Activated CD8-positive, alpha-beta memory T cell treated with anti-CD3 and anti-CD28 coated beads for 1 hour (primary cell): Measurements from ENCODE around the gene ITPRID2.

Source experiments
- DNase-seq, 2 donors: peaks; one replicate each; pipeline ENCODE4 v3.0.0-alpha.2; 2020; ENCODE audit warnings: low read depth in 1 of 2; ENCODE audit errors: extremely low read depth in 1 of 2

Gene ITPRID2

GRCh38 chr2:181879295-181879694 is 12.2 kb upstream of the ITPRID2 start:
- no peak for DNase-seq

- no peak for DNase-seq
Measured at GRCh38 chr2:181882246-181883020, 9.1 kb upstream of the ITPRID2 start.

GRCh38 chr2:181884601-181885000 is 6.9 kb upstream of the ITPRID2 start:
- no peak for DNase-seq

GRCh38 chr2:181885096-181885495 is 6.4 kb upstream of the ITPRID2 start:
- no peak for DNase-seq

GRCh38 chr2:181886192-181886591 is 5.3 kb upstream of the ITPRID2 start:
- DNase-seq: no peak

GRCh38 chr2:181887045-181887444 is 4.5 kb upstream of the ITPRID2 start:
- DNase-seq: no peak

- DNase-seq: no peak
Measured at GRCh38 chr2:181889776-181890175, 1.8 kb upstream of the ITPRID2 start.

- no peak for DNase-seq
Measured at GRCh38 chr2:181890271-181890670, 1.3 kb upstream of the ITPRID2 start.

GRCh38 chr2:181891966-181892798 is 652 bp downstream of the ITPRID2 start:
- peak in 1 of 2 donors; percentile 28 for DNase-seq

- DNase-seq: no peak
Measured at GRCh38 chr2:181892799-181893435, 1.4 kb downstream of the ITPRID2 start.

- DNase-seq: no peak
Measured at GRCh38 chr2:181894381-181894780, 2.9 kb downstream of the ITPRID2 start.

GRCh38 chr2:181895818-181896217 is 4.3 kb downstream of the ITPRID2 start:
- DNase-seq: no peak

- no peak for DNase-seq
Measured at GRCh38 chr2:181896286-181896685, 4.8 kb downstream of the ITPRID2 start.

GRCh38 chr2:181900007-181900651 is 8.6 kb downstream of the ITPRID2 start:
- DNase-seq: no peak

GRCh38 chr2:181902625-181903024 is 11.1 kb downstream of the ITPRID2 start:
- DNase-seq: no peak

- DNase-seq: no peak
Measured at GRCh38 chr2:181904022-181904632, 12.6 kb downstream of the ITPRID2 start.

GRCh38 chr2:181907057-181907456 is 15.5 kb downstream of the ITPRID2 start:
- no peak for DNase-seq

GRCh38 chr2:181907635-181908034 is 16.1 kb downstream of the ITPRID2 start:
- no peak for DNase-seq

GRCh38 chr2:181910028-181910831 is 18.7 kb downstream of the ITPRID2 start:
- DNase-seq: no peak

GRCh38 chr2:181911830-181912229 is 20.3 kb downstream of the ITPRID2 start:
- DNase-seq: no peak
